NCI-H1436 (cell line): ENCODE measurements around the gene FAM89A.
"Not testable (repeated sequence)": the region's sequence is repeated elsewhere in the genome, so short reads cannot be mapped to it uniquely, and the experiment has no call there.

Experiments
- DNase-seq: peaks from one replicate; lab custom pipeline; 2025; lab: John Stamatoyannopoulos, UW

The FAM89A gene

GRCh38 chr1:231055271-231055670 lies 15.2 kb upstream of the FAM89A start:
- DNase-seq = no peak

- no peak for DNase-seq
These were observed 13.6 kb upstream of the FAM89A start for GRCh38 chr1:231053493-231054162.

- no peak for DNase-seq
These were observed 12.7 kb upstream of the FAM89A start for GRCh38 chr1:231052777-231053176.

GRCh38 chr1:231050932-231051331 lies 10.9 kb upstream of the FAM89A start:
- not testable (repeated sequence) for DNase-seq

- no peak for DNase-seq
These were observed 10.3 kb upstream of the FAM89A start for GRCh38 chr1:231050395-231050794.

- DNase-seq = no peak
These were observed 9.3 kb upstream of the FAM89A start for GRCh38 chr1:231049121-231049979.

GRCh38 chr1:231048419-231048818 lies 8.4 kb upstream of the FAM89A start:
- not testable (repeated sequence) for DNase-seq

GRCh38 chr1:231047529-231047928 lies 7.5 kb upstream of the FAM89A start:
- not testable (repeated sequence) for DNase-seq

GRCh38 chr1:231046730-231047395 lies 6.8 kb upstream of the FAM89A start:
- DNase-seq = no peak

- DNase-seq = not testable (repeated sequence)
These were observed 6.1 kb upstream of the FAM89A start for GRCh38 chr1:231045921-231046729.

- DNase-seq = no peak
These were observed 5.2 kb upstream of the FAM89A start for GRCh38 chr1:231045286-231045685.

GRCh38 chr1:231044588-231044987 lies 4.5 kb upstream of the FAM89A start:
- DNase-seq = no peak

- DNase-seq = no peak
These were observed 1.7 kb upstream of the FAM89A start for GRCh38 chr1:231041719-231042261.

GRCh38 chr1:231040800-231041718 lies 1.0 kb upstream of the FAM89A start:
- DNase-seq = no peak

GRCh38 chr1:231039161-231040018 lies 664 bp downstream of the FAM89A start:
- DNase-seq = no peak

GRCh38 chr1:231037585-231038517 lies 2.2 kb downstream of the FAM89A start:
- DNase-seq = no peak

- no peak for DNase-seq
These were observed 3.6 kb downstream of the FAM89A start for GRCh38 chr1:231036416-231036815.

- no peak for DNase-seq
These were observed 4.3 kb downstream of the FAM89A start for GRCh38 chr1:231035799-231036198.
